ENCODE data around the gene LPCAT3.

The LPCAT3 gene

DNA sequence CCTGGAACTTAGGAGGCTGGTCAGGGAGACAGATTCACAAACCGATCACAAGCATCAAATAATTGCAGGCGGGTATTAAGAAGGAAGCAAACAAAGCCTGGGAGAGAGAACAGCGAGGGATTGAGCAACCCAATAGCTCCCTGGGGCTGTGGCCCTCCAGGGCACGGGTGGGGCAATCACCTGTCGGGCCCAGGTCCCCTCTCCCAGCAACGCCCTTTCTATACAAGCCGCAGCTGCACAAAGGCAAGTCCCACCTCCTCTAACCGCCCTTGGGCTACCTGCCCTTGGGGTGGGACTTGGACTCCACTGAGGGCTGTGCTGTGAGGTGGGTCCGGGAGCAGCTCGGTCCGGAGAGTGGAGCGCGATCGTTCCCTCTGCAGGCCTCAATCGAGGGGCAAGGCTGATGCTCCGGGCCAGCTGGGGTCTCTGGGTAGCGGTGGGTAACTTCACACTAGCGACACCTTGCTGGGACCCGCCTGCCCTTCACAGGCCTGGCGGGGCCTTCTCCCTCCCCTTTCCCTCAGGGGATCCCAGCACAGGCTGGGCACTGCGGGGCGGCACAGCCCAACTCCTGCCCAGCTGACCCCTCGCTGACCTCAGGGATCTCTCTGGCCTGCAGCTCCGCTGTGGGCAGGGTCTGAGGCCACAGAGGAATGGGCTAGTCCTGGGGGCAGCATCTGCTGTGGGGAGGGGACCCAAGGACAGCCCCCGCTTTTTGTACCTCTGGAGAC, 55.8 kb downstream of the LPCAT3 start:
- DNase-seq, result no peak

DNA sequence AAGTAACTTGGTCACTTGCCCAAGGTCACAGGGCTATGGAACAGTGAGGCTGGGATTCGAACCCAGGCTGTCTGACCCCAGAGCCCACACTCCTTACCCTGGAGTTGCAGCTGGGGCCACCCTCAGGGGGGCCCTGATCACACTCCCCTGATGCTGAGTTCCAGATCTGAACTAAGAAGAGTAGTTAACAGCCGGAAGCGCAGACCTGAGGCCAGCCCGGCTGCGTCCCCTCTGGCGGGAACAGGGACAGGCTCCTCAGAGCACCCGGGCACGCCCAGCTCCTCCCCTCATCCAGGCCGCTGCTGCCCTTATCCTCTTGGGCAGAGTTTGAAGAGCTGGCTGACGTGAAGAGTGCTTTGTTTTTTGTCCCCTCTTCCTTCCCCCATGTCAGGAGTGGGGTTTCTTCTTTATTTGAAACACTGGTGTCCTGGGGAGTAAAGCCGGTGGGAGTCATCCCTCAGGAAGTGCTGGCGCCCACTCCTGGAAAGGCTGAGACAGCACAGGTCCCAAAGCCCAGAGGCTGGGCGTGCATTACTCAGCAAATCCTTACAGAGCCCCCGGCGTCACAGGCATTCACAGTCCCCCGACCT, 56.5 kb downstream of the LPCAT3 start:
- no peak for DNase-seq

DNA sequence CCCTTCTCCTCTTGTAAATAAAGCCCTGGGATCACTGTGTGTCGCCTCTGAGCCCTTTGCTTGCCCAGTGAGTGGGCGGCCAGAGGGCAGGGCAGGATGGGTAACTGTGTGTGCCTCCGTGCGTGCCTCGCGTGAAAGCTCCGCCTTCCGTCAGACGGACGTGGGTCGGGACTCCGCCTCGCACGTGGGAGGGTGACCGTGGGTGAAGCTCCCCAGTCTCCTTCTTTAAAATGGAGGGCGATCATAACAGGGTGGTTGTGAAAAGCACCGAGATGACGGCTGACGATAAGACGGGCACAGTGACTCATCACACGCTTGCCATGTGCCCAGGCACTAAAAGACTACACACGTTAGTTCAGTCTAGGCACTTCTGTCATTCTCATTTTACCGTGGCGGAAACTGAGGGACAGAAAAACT, 57.0 kb downstream of the LPCAT3 start:
- DNase-seq, result peak; percentile 58 to 82 (median 68)

- DNase-seq, result no peak
Observed at GRCh38 chr12:6960593-6961277, 57.5 kb downstream of the LPCAT3 start.

DNA sequence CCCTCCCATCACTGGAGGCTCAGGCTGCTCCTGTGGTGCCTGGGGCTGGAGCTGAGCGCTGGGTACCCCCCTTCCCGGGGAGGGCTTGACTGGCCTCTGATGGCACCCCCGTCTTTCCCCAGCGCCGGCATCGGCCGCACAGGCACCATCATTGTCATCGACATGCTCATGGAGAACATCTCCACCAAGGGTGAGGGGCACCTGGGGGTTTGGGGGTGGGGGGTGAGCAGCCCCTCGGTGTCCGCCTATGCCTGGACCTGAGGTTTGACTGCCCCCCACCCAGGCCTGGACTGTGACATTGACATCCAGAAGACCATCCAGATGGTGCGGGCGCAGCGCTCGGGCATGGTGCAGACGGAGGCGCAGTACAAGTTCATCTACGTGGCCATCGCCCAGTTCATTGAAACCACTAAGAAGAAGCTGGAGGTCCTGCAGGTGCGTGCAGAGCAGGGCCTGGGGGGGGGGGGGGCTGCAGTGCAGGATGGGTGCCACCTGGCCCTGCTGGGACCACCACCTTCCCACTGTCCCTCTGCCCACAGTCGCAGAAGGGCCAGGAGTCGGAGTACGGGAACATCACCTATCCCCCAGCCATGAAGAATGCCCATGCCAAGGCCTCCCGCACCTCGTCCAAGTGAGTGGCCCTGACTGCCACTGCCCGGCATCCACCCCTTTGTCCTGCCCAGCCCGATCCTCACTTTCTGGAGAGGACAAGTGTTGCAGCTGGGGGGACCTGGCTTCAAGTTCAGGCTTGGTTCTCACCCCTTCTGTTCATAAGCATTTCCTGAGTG, 58.3 kb downstream of the LPCAT3 start:
- no peak for DNase-seq

DNA sequence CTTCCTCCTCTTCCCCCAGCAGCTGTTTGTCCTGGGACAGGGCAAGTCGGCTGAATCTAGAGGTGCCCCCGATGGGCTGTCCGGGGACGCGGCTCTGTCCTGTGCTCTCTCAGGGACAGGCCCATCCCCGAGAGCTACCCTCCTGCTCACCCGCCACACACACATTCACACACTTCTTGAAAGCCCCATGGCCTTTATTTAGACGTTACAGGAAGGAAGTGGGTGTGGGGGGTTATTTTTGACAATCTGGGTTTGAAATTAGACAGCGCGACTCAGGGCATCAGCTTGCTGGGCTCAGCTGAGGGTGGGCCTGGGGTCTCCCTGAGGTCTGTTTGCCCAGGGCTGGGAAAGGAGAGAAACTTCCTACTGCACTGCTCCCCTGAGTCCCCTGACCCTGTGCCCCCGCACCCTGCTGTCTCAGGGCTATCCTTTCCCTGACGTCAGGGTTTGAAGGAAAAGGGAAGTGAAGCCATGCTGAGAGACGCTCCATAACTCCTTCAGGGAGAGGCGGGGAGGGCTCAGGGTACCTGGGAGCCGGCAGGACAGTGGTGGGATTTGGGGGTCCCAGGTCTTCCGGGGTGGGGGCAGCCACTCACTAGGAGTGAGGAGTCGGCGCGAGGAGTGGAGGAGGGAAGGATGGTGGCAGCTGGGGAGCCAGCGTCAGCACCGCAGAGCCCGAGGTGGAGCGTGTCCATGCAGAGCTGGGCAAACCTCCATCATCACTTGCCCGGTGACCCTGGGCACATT, 59.0 kb downstream of the LPCAT3 start:
- DNase-seq, result peak in 2 of 4 experiments; percentile 48 to 49

DNA sequence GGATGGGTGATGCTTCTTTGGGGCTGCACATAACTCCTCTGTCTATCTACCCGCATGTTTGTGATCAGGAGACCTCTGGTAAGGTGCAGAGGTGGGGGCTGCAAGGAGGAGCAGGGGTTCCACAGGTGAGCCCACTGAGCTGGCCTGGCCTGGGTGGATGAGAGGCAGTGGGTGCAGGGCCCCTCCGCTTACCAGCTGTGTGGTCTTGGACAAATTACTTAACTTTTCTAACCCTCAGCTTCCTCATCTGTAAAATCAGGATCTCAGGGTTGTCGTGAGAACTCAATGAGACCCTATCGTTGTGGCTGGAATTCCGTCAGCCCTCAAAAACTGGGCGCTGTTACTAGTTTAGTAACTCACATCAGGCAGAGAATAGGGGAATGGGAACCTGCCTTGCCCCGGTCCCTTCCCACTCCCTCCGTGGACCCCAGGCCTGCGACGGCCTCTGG, 59.6 kb downstream of the LPCAT3 start:
- DNase-seq, result no peak

GRCh38 chr12:6957741-6958608, 60.3 kb downstream of the LPCAT3 start:
- no peak for DNase-seq

DNA sequence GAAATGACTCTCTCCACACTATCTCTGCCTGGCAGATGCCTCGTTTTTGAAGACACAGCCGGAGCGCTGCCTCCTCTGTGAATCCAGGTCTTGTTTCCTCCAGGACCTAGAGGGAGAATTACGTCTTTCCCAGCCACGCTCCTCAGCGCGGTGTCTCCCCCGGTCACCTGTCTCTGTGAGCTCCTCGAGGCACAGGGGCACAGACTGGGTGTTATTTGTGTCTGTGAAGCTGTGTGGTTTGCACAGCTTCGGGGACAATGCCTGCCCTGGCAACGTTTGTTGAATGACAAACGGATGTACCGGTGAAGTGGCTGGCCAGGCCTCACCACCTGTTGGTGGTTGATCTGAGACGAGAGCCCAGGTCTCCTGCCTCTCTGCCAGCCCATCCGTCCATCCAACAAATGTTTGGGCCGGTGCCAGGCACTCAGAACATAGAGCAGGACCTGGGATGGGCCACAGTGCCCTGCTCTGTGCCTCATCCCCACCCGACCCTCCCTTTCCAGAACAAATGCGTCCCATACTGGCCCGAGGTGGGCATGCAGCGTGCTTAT, 61.0 kb downstream of the LPCAT3 start:
- DNase-seq, result no peak

- DNase-seq, result no peak
Observed at GRCh38 chr12:6956021-6956727, 62.1 kb downstream of the LPCAT3 start.

DNA sequence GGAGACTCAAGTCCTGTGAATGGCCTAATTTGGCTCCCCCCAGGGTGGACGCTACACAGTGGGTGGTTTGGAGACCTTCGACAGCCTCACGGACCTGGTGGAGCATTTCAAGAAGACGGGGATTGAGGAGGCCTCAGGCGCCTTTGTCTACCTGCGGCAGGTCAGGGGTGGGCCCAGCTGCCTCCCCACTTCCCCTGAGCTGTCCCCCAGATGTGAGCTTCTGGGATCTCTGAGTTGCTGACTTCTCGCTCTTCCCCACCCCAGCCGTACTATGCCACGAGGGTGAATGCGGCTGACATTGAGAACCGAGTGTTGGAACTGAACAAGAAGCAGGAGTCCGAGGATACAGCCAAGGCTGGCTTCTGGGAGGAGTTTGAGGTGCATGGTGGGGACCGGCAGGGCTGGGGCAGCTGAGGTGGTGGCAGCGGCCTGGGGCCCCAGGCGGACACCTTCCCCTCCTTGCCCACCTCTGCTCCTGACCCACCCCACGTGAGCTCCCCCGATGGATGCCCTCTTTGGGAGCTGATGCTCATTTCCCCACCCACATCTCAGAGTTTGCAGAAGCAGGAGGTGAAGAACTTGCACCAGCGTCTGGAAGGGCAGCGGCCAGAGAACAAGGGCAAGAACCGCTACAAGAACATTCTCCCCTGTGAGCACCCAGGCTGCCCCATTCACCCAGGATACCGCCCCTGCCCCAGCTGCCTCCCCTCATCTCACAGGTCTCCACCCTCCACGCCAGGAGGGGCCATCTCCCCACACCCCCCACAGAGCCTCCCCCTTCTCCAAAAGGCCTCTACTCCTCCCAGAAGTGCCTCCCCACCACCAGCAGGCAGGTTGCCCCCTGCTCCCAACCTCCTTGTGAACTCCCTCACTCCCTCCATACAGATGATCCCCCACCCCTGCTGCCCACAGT, 62.9 kb downstream of the LPCAT3 start:
- DNase-seq, result no peak

DNA sequence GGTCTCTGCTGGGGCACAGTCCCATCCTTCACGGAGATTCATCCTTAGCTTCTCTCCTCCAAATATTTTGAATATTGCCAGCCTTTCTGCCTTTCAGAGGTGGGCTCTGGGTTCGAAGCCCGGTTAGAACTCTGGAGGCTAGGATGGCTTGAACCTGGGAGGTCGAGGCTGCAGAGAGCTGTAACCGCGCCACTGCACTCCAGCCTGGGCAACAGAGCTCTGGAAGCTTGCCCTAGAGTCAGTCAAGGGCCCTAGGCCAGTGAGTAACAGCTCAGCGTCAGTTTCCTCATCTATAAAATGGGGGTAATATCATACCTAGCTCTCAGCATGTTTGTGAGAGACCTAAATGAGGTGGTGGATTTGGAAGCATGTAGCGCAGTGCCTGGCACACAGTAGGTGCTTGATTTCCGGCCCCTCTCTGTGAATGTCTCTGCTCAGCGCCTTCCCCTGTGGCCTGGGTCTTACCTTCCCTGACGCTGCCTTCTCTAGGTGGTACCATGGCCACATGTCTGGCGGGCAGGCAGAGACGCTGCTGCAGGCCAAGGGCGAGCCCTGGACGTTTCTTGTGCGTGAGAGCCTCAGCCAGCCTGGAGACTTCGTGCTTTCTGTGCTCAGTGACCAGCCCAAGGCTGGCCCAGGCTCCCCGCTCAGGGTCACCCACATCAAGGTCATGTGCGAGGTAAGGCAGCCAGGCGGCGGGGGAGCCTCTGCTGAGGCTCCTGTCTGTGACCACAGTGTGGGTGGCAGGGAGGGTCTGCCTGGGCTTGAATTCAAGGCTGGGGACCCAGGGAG, 63.8 kb downstream of the LPCAT3 start:
- DNase-seq, result no peak

DNA sequence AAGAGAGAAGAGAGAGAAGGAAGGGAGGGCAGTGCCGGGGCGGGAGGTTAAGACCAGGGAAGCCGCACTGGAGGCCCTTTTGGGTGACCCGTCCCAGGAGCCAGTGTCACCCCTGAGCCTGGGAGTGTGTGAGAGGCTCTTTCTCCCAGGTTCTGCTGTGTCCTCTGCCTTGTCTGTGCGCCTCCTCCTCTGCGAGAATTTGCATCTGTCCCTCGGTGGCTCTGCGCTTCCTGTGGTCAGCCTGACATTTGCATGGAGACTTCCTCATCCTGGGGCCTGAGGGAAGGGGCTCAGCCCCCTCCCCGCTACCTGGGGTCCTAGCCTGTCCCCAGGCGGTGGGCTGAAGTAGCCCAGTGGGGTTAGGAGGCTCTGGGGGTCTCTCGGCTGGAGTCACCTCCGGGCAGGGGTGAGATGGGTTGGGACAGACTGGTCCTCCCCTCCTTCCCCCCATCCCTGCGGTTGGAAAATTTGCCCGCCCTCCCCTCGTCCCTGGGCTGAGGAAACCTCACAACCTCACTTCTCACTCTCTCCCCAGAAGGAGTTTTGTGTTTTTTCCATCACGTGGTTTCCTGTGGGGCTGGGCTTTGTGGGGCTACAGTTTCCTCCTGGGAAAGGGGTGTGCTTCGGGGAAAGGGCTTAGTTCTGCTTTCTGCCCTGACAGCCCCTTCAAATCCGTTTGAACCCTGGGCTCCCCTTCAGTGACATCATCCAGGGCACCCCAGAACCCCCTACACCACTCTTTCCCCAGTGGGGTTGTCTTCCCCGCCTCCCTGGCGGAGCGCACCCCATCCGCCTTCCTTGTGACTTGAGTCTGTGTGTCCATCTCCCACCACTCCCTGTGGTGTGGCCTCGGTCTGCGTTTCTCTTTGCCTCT, 64.6 kb downstream of the LPCAT3 start:
- DNase-seq, result peak in 2 of 4 experiments; percentile 37 to 42

- DNase-seq, result no peak
Observed at GRCh38 chr12:6952863-6953441, 65.3 kb downstream of the LPCAT3 start.

- DNase-seq, result no peak
Observed at GRCh38 chr12:6952121-6952862, 66.0 kb downstream of the LPCAT3 start.

DNA sequence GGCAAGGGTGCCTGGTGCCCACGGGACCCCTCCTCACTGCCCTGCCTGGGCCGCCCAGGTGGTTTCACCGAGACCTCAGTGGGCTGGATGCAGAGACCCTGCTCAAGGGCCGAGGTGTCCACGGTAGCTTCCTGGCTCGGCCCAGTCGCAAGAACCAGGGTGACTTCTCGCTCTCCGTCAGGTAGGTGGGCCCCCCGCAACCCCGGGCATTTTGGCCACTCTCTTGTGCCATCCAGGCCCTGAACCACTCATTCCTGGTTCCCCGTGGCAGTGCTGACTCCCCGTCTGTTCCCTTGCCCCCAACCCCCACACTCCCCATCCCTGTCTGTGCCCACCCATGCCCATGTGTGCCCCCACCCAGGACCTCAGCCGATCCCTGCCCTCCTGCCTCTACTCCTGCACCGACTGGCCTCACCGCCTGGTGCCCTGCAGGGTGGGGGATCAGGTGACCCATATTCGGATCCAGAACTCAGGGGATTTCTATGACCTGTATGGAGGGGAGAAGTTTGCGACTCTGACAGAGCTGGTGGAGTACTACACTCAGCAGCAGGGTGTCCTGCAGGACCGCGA, 66.6 kb downstream of the LPCAT3 start:
- DNase-seq, result no peak
